ENCODE measurements around the gene IGSF21. TPM values are rescaled to one million over a fixed set of nuclear protein-coding genes. Genes with fewer than 3 reads are reported as not detected.

The IGSF21 gene
- total and polyA plus RNA-seq, 2 of the 8 experiments (the other 6 are each of a cell fraction or from before 2014, with no cell fraction given): 22.5 to 28.5 TPM

- peak overlapping the region; percentile 93; the same call in 1 of the 2 replicates for H3K18ac ChIP-seq (ENCODE audit: extremely low read depth, low read length)
- no peaks in the 10 kb centered on the region for H4K20me1 ChIP-seq (replicated peaks in 1 of 2; ENCODE audit: control insufficient read depth in 1 of 2, insufficient read depth in 2 of 2, low read length in 2 of 2)
- no peaks in the 10 kb centered on the region for H3K36me3 ChIP-seq (ENCODE audit: control insufficient read depth in 2 of 4, insufficient read depth in 4 of 4, low read length in 3 of 4)
- 0 out of 4 replicates have a peak overlapping the region, but pooled peaks of 1 of the 2 experiments have one; percentile 8 for H3K4me2 ChIP-seq (ENCODE audit: insufficient read depth in 1 of 2, low read depth in 2 of 2, low read length in 2 of 2)
- H2AK5ac ChIP-seq (ENCODE audit: low read depth, low read length): peak overlapping the region; percentile 84
- H3K4me1 ChIP-seq (replicated peaks in 1 of 4; ENCODE audit: control insufficient read depth in 3 of 4, insufficient read depth in 4 of 4, low read length in 3 of 4): peaks cover 2 to 34% (median 27%) of the 10 kb centered on the region in 4 experiments
- POLR2A ChIA-PET (ENCODE audit: partially characterized antibody): interaction anchor here (0.9 to 2.8 kb wide), 9 partner anchors 8 to 282 kb away, joined by 3 to 19 read pairs (median 5); partner anchors contain the start of gene KLHDC7A
- no peak overlapping the region for H3K56ac ChIP-seq (replicated peaks; ENCODE audit: insufficient read length, low read depth, low read length)
- peak overlapping the region; percentile 100 for H2BK12ac ChIP-seq (ENCODE audit: low read depth, low read length)
- no peaks in the 10 kb centered on the region for H3K79me2 ChIP-seq (ENCODE audit: control insufficient read depth in 1 of 2, insufficient read depth in 2 of 2, low read length in 2 of 2)
- FAIRE-seq: no peak
- peak overlapping the region; percentile 89 for H2BK5ac ChIP-seq (ENCODE audit: low read depth, low read length)
- H3K9ac ChIP-seq (replicated peaks in 1 of 4; ENCODE audit: extremely low read depth in 1 of 4, low read depth in 3 of 4, low read length in 3 of 4): no peak overlapping the region
- H2AFZ ChIP-seq (ENCODE audit: low read length): no peak overlapping the region
- no peaks in the 10 kb centered on the region for H3K23me2 ChIP-seq (ENCODE audit: low read depth, low read length)
- H4K5ac ChIP-seq (ENCODE audit: insufficient read length, low read depth, low read length): no peak overlapping the region
- H3K27ac ChIP-seq (ENCODE audit: low read depth, low read length): no peak overlapping the region
- no peak for TF ChIP-seq RFX5 (IDR thresholded peaks at IDR 0.05; ENCODE audit: borderline replicate concordance, low read depth, low read length)
- no peak for TF ChIP-seq EP300 (IDR thresholded peaks at IDR 0.05; ENCODE audit: borderline replicate concordance in 1 of 2, low read depth in 2 of 2, low read length in 2 of 2)
- TF ChIP-seq SIN3A (conservative IDR thresholded peaks at IDR 0.05 in 1 of 2, IDR thresholded peaks at IDR 0.05 in 1 of 2; ENCODE audit: low read depth in 1 of 2, low read length in 2 of 2): no peak
- TF ChIP-seq BRCA1 (IDR thresholded peaks at IDR 0.05; ENCODE audit: low read depth, low read length): no peak
- no peak for TF ChIP-seq RNF2 (IDR thresholded peaks at IDR 0.05; ENCODE audit: borderline replicate concordance, low read depth, low read length, missing control alignments, poor library complexity, severe bottlenecking)
- TF ChIP-seq NANOG (IDR thresholded peaks at IDR 0.05; ENCODE audit: insufficient read depth, low read depth, low read length, poor library complexity, severe bottlenecking): peak; percentile 12
- H4K91ac ChIP-seq (replicated peaks; ENCODE audit: insufficient read length, low read length): peak overlapping the region; percentile 88
- H4K8ac ChIP-seq (ENCODE audit: extremely low read depth, insufficient read depth, low read length): no peak overlapping the region
- WGBS, 2 experiments (ENCODE audit: extremely low coverage in 1 of 2, insufficient coverage in 1 of 2, insufficient read length in 1 of 2, insufficient replicate concordance in 2 of 2, low coverage in 1 of 2, low lambda C conversion rate in 2 of 2, missing lambda C conversion rate in 1 of 2): 85% methylated on average over 25 of the region's 27 CpGs; no CpG with 5 or more reads in 1 of the 2 experiments
- no peak overlapping the region for H2BK120ac ChIP-seq (replicated peaks; ENCODE audit: low read depth, low read length)
- H2BK15ac ChIP-seq (ENCODE audit: low read length): peak overlapping the region; percentile 66; the same call in 1 of the 2 replicates
- H3K4ac ChIP-seq (replicated peaks; ENCODE audit: insufficient read length, low read depth, low read length): no peak overlapping the region
- H3K4me3 ChIP-seq (ENCODE audit: extremely low read depth in 1 of 4, insufficient read depth in 2 of 4, low read depth in 3 of 4, low read length in 4 of 4): no peak overlapping the region
- no peak overlapping the region for H3K14ac ChIP-seq (ENCODE audit: insufficient read length)
- H3K27me3 ChIP-seq (replicated peaks in 1 of 4; ENCODE audit: control insufficient read depth in 3 of 4, extremely low read depth in 1 of 4, insufficient read depth in 3 of 4, low read length in 3 of 4): no peaks in the 10 kb centered on the region; a peak in 1 of 7 replicates
- CTCF ChIA-PET (ENCODE audit: partially characterized antibody): interaction anchor here (0.7 to 2.7 kb wide), 18 partner anchors 9 to 293 kb away, joined by 3 to 49 read pairs (median 4); no protein-coding TSS in a partner anchor
- H3K23ac ChIP-seq (ENCODE audit: insufficient read length): no peak overlapping the region
- H2BK20ac ChIP-seq (ENCODE audit: low read length): peak overlapping the region; percentile 94
- DNase-seq (ENCODE audit: low read depth in 1 of 2, low spot score in 2 of 2): no peak
- no peaks in the 10 kb centered on the region for H3K9me3 ChIP-seq (ENCODE audit: insufficient read depth in 2 of 2, low read depth in 1 of 2, low read length in 1 of 2)
- no peaks in the 10 kb centered on the region for H3K79me1 ChIP-seq (ENCODE audit: low read depth, low read length)
These were observed 183.3 kb downstream of the IGSF21 start for GRCh38 chr1:18290740-18291412.
